CD4-positive, alpha-beta T cell treated with Interferon alpha-2 for 1 hour (primary cell): ENCODE data around the gene ACCSL.
A peak's percentile ranks its signal among the peaks of the same experiment; 100 is the strongest.

Experiments
- DNase-seq, 2 donors: peaks; one replicate each; pipeline ENCODE4 v3.0.0-alpha.2; 2020 to 2022

Gene ACCSL

GRCh38 chr11:44065841-44066731 lies 18.3 kb downstream of the ACCSL start, which contains the start of gene ACCS:
TSS of gene ACCS (plus strand) at chr11:44066270. CDS start at chr11:44067628, 1,358 bp downstream.
- peak; percentile 88 to 91 for DNase-seq

- DNase-seq, result no peak
Measured at GRCh38 chr11:44066732-44067141, 19.0 kb downstream of the ACCSL start.

- DNase-seq, result no peak
Measured at GRCh38 chr11:44067266-44067665, 19.5 kb downstream of the ACCSL start.

GRCh38 chr11:44068180-44068579 lies 20.4 kb downstream of the ACCSL start:
- no peak for DNase-seq

- DNase-seq, result no peak
Measured at GRCh38 chr11:44071157-44071556, 23.4 kb downstream of the ACCSL start.

- no peak for DNase-seq
Measured at GRCh38 chr11:44072757-44073658, 25.2 kb downstream of the ACCSL start.

- DNase-seq, result no peak
Measured at GRCh38 chr11:44078794-44079193, 31.0 kb downstream of the ACCSL start.

- DNase-seq, result no peak
Measured at GRCh38 chr11:44079376-44079775, 31.6 kb downstream of the ACCSL start.

- DNase-seq, result no peak
Measured at GRCh38 chr11:44080951-44081350, 33.2 kb downstream of the ACCSL start.

GRCh38 chr11:44082645-44083044 lies 34.9 kb downstream of the ACCSL start:
- no peak for DNase-seq

- DNase-seq, result no peak
Measured at GRCh38 chr11:44083433-44083832, 35.7 kb downstream of the ACCSL start.

GRCh38 chr11:44083906-44084305 lies 36.1 kb downstream of the ACCSL start:
- DNase-seq, result no peak

- no peak for DNase-seq
Measured at GRCh38 chr11:44085330-44085729, 37.5 kb downstream of the ACCSL start.

GRCh38 chr11:44088377-44088776 lies 40.6 kb downstream of the ACCSL start:
- no peak for DNase-seq

- no peak for DNase-seq
Measured at GRCh38 chr11:44088871-44089270, 41.1 kb downstream of the ACCSL start.

- DNase-seq, result no peak
Measured at GRCh38 chr11:44090539-44090938, 42.8 kb downstream of the ACCSL start.

- peak; percentile 75 to 85 for DNase-seq
Measured at GRCh38 chr11:44094260-44094868, 46.6 kb downstream of the ACCSL start.

- peak; percentile 87 to 89 for DNase-seq
Measured at GRCh38 chr11:44095506-44096359, 48.0 kb downstream of the ACCSL start, which contains the start of gene EXT2. TSS of gene EXT2 (plus strand) at chr11:44095678. CDS start at chr11:44107713, 12,035 bp downstream.

- DNase-seq, result no peak
Measured at GRCh38 chr11:44096360-44097185, 48.8 kb downstream of the ACCSL start.

- no peak for DNase-seq
Measured at GRCh38 chr11:44097821-44098220, 50.0 kb downstream of the ACCSL start.

GRCh38 chr11:44101098-44101497 lies 53.3 kb downstream of the ACCSL start:
- no peak for DNase-seq
